ENCODE data around the gene KREMEN1. TPM values are rescaled to one million over a fixed set of nuclear protein-coding genes. Genes with fewer than 3 reads are reported as not detected.

KREMEN1 gene
- total RNA-seq, 1 donor from 2014 or later: 24.6 TPM

- Histone ChIP-seq H3K27me3 (no peaks in the 10 kb centered on the region), H3K9me3 (no peaks in the 10 kb centered on the region), H3K36me3 (no peaks in the 10 kb centered on the region), H3K4me3 (no peak overlapping the region), H3K27ac (no peak overlapping the region), H3K4me1 (peaks cover 12% of the 10 kb centered on the region)
- intact Hi-C loops (cut with DNase I): no loop called here
- DNase-seq (ENCODE audit: extremely low spot score in 2 of 2): peak in 1 of 2 donors; percentile 56
- TF ChIP-seq POLR2AphosphoS5 (IDR thresholded peaks at IDR 0.05; ENCODE audit: insufficient read depth in 1 of 2, low read depth in 1 of 2): no peak
- TF ChIP-seq CTCF (IDR thresholded peaks at IDR 0.05): no peak
- no peak for TF ChIP-seq POLR2A (IDR thresholded peaks at IDR 0.05)
Observed at GRCh38 chr22:29155966-29156365, 83.1 kb downstream of the KREMEN1 start.

GRCh38 chr22:29156507-29156906, 83.7 kb downstream of the KREMEN1 start:
- H3K4me3 ChIP-seq: no peak overlapping the region

GRCh38 chr22:29157759-29158535, 85.1 kb downstream of the KREMEN1 start:
- TF ChIP-seq CTCF (IDR thresholded peaks at IDR 0.05) (no peak), POLR2A (IDR thresholded peaks at IDR 0.05) (no peak), POLR2AphosphoS5 (IDR thresholded peaks at IDR 0.05; ENCODE audit: insufficient read depth in 1 of 2, low read depth in 1 of 2) (no peak)
- Histone ChIP-seq H3K4me1 (peaks cover 9% of the 10 kb centered on the region), H3K36me3 (no peaks in the 10 kb centered on the region), H3K27me3 (no peaks in the 10 kb centered on the region), H3K27ac (no peak overlapping the region), H3K4me3 (no peak overlapping the region), H3K9me3 (no peaks in the 10 kb centered on the region)
- intact Hi-C loops (cut with DNase I): no loop called here
- no peak for DNase-seq (ENCODE audit: extremely low spot score in 2 of 2)

More at GRCh38 chr22:29156507-29156906, 83.7 kb downstream of the KREMEN1 start:
- H3K4me1 ChIP-seq: peaks cover 12% of the 10 kb centered on the region
- intact Hi-C loops (cut with DNase I): no loop called here
- H3K27ac ChIP-seq: no peak overlapping the region
- peak in 1 of 2 donors; percentile 22 for DNase-seq (ENCODE audit: extremely low spot score in 2 of 2)
- no peak for TF ChIP-seq POLR2A (IDR thresholded peaks at IDR 0.05)
- TF ChIP-seq POLR2AphosphoS5 (IDR thresholded peaks at IDR 0.05; ENCODE audit: insufficient read depth in 1 of 2, low read depth in 1 of 2): no peak
- TF ChIP-seq CTCF (IDR thresholded peaks at IDR 0.05): no peak
- no peaks in the 10 kb centered on the region for H3K36me3 ChIP-seq
- H3K9me3 ChIP-seq: no peaks in the 10 kb centered on the region
- no peaks in the 10 kb centered on the region for H3K27me3 ChIP-seq

- H3K4me3 ChIP-seq: no peak overlapping the region
- intact Hi-C loops (cut with DNase I): no loop called here
- no peak overlapping the region for H3K27ac ChIP-seq
- no peak for DNase-seq (ENCODE audit: extremely low spot score in 2 of 2)
- peaks cover 9% of the 10 kb centered on the region for H3K4me1 ChIP-seq
- TF ChIP-seq POLR2AphosphoS5 (IDR thresholded peaks at IDR 0.05; ENCODE audit: insufficient read depth in 1 of 2, low read depth in 1 of 2) (no peak), CTCF (IDR thresholded peaks at IDR 0.05) (no peak), POLR2A (IDR thresholded peaks at IDR 0.05) (no peak)
- no peaks in the 10 kb centered on the region for H3K9me3 ChIP-seq
- no peaks in the 10 kb centered on the region for H3K36me3 ChIP-seq
- no peaks in the 10 kb centered on the region for H3K27me3 ChIP-seq
Observed at GRCh38 chr22:29158546-29158945, 85.7 kb downstream of the KREMEN1 start.

GRCh38 chr22:29163808-29164207, 91.0 kb downstream of the KREMEN1 start:
- intact Hi-C loops (cut with DNase I): no loop called here
- Histone ChIP-seq H3K36me3 (no peaks in the 10 kb centered on the region), H3K4me1 (no peaks in the 10 kb centered on the region), H3K27ac (no peak overlapping the region), H3K4me3 (no peak overlapping the region), H3K27me3 (no peaks in the 10 kb centered on the region), H3K9me3 (no peaks in the 10 kb centered on the region)
- TF ChIP-seq POLR2AphosphoS5 (IDR thresholded peaks at IDR 0.05; ENCODE audit: insufficient read depth in 1 of 2, low read depth in 1 of 2) (no peak), POLR2A (IDR thresholded peaks at IDR 0.05) (no peak), CTCF (IDR thresholded peaks at IDR 0.05) (no peak)
- peak in 1 of 2 donors; percentile 13 for DNase-seq (ENCODE audit: extremely low spot score in 2 of 2)
